Measurements from ENCODE around the gene TTLL8.

TTLL8 gene

DNA sequence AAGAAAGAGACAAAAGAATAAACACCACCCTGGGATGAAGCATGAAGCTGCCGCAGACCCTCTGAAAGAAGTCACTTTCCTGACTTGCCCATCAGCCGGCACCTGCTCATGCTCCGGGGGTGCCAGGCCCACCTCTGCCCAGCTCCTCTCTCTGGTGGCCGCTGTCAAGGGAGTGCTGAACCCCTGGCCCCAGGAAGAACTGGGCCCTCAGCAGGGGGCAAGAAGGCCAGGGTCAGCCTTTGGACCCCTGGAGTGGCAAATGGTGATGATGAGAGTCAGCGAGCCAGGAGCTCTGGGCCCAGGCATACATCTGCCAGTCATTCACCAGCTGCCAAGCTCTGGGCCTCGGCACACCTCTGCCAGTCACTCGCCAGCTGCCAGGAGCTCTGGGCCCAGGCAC lies 17.4 kb downstream of the TTLL8 start:
- DNase-seq, result no peak

DNA sequence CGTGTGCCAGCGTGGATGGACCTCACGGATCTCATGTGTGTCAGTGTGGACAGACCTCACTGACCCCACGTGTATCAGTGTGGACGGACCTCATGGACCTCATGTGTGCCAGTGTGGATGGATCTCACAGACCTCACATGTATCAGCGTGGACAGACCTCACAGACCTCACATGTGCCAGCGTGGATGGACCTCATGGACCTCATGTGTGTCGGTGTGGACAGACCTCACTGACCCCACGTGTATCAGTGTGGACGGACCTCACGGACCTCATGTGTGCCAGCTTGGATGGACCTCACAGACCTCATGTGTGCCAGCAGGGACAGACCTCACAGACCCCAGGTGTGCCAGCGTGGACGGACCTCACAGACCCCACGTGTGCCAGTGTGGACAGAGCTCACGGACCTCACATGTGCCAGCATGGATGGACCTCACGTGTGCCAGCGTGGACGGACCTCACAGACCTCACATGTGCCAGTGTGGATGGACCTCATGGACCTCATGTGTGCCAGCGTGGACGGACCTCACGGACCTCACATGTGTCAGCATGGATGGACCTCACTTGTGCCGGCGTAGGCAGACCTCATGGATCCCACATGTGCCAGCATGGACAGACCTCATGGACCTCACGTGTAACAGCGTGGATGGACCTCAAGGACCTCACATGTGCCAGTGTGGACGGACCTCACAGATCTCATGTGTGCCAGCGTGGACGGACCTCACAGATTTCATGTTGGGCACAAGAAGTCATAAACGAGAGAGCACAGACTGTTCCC lies 18.2 kb downstream of the TTLL8 start:
- DNase-seq, result no peak

DNA sequence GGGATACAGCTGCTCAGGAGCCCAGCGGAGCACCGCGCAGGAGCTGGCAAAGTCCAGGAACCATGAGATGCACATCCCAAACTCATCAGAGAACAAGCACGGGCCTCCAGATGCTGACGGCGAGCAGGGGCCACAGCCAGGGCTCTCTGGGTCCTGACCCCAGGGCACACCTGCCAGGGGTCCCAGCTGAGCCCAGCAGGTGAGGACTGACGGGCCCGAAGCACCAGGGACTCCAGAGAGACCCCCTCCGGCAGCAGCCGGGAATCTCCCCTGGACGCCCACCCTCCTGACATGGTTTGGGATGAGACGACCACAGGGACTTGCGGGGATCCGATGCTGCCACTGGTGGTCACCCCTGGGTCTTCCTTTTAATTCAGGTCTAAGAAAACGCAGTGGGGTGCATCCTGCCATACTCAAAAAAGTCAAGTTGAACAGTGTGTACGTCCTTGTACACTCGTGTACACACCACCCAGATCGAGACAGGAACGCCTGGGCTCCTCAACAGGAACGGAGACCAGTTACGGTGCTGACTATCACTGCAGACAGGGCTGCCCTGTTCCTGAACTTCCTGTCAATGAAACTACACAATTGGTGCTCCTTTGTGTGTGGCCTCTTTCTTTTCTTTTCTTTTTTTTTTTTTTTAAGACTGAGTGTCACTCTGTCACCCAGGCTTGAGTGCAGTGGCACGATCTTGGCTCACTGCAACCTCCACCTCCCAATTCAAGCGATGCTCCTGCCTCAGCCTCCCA lies 21.9 kb downstream of the TTLL8 start:
- DNase-seq, result no peak

DNA sequence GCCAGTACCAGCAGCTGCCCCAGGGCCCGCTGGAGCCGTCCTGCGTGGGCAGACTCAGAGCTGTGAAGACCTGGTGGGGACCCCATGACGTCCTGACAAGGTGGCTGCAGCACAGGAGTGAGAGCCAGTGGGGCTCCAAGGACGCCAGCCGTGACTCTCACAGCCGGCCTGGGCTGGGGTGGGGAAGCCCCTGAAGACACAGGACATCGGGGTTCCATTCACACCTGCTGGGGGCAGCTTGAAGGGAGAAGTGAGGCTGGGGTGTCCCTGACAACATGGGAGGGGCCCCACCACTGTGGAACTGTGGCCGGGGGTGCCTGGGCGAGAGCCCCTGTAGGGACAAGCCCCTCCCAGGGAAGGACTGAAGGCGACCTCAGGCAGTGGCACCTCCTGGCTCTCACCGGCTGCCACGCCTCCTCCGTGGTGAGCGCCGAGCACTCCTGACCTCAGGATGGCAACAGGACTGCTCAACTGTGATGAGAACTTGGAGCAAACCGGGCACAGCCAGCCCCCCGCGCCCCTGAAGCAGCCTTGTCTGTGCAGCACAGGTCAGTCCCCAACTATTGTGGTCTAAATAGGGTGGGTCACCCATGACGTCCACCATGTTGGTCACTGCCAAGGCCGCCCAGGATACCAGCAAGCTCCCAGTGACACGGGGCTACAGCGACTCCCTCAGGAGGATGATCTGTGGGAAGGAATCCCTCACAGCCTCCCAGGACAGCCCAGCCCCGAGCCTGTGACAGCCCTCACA lies 22.8 kb downstream of the TTLL8 start:
- DNase-seq, result no peak

DNA sequence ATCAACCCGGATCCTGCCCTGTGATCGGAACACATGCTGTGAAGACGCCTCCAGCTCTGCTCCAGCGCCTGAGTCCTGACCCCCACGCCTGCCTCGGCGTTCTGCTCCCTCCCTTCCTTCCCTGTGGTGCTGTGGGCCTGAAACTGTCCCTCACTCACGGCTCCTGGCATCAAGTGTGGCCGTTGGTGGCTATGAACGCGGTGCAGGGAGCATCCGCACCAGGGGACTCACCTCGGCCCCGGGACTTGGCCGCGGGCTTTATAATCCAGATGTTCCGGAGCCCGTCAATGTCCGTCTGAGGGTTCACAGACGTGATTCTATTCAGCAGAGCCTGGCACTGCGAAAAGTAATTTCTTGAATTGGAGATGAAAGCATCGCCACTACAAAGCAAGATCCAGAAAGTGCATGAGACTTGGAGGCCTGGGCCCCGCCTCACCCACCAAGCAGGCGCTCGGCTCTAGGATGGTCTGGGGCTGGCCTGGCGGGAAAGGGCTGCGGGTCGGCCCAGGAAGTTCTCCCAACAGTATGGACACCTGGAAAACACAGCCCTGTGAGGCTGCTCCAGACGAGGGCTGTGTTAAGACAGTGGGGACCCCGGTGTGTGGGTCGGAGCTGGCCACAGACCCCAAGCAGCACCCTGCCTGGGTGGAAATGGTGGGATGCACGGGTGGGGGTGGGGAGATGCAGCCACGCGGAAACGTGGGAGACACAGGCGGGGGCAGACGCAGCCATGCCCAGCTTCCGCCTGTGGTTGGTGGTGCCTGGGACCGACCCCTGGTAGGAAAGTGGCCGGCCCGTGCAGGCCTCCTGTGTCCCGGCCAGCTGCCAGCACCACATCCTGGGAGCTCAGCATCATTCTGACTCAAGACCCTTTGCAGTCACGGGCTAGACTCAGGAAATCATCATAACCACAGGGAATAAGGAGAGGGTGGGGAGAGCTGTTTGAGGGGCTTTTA lies 23.7 kb downstream of the TTLL8 start:
- no peak for DNase-seq

DNA sequence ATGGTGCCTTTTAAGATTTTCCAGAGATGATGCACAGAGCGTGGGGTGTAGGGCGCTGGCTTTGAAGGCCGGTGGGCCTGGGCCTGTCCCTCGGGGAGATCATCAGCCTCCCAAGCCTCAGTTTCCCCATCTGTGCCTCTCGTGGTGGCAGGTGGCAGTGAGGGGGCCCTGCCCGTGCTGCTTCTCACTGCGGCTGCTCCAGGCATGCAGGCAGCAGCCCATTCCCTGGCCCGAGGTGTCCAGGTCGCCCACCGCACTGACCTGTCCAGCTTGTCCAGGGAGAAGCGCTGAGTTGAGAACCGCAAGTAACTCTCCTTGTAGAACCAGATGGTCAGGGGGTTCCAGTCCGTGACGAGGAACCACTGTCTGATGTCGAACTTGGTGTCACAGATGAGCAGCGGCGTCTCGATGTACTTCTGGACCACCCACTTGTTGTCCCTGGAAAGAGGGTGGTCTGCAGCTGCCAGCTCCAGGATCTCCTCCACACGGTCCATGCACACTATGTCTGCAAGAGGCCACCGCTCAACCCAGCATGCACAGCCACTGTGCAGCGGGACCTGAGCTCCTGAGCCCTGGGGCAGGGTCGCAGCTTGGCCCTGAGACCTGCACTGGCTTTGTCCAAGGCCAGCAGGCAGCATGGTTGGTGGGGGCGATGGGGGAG lies 25.0 kb downstream of the TTLL8 start:
- no peak for DNase-seq

DNA sequence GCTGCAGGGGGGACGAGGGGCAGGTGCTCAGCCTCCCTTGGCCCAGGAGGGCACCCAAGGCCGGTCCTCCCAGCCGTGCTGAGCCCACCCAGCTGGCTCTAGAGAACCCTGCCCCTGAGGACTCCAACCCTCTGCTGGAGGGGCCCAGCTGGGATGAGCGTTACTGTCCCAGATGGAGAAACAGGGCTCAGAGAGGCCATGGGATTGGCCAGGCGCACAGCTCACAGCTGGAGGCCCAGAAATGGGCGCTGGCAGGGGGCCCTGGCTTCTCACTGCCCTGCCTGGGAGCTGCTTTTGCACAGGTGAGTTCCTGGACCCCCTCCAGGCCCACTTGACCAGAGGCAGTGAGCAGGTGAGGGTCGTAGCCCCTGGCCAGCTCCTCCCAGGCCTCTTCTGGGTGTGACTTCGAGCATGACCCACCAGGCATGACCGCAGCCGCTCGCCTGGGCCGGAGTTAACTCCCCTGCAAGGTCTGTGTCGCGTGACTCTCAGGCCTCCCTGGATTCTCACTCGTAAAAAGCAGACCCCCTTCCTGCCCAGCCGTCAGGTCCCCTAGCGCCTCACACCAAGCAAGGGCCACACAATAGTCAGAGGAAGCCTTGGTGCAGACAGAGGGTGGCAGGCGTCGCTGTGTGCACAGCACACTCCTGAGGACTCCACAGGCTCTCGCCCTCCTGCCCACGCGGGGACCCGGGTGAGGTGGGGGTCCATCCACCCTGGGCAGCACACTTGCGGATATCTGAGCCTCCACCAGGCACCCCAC lies 25.8 kb downstream of the TTLL8 start:
- no peak for DNase-seq

DNA sequence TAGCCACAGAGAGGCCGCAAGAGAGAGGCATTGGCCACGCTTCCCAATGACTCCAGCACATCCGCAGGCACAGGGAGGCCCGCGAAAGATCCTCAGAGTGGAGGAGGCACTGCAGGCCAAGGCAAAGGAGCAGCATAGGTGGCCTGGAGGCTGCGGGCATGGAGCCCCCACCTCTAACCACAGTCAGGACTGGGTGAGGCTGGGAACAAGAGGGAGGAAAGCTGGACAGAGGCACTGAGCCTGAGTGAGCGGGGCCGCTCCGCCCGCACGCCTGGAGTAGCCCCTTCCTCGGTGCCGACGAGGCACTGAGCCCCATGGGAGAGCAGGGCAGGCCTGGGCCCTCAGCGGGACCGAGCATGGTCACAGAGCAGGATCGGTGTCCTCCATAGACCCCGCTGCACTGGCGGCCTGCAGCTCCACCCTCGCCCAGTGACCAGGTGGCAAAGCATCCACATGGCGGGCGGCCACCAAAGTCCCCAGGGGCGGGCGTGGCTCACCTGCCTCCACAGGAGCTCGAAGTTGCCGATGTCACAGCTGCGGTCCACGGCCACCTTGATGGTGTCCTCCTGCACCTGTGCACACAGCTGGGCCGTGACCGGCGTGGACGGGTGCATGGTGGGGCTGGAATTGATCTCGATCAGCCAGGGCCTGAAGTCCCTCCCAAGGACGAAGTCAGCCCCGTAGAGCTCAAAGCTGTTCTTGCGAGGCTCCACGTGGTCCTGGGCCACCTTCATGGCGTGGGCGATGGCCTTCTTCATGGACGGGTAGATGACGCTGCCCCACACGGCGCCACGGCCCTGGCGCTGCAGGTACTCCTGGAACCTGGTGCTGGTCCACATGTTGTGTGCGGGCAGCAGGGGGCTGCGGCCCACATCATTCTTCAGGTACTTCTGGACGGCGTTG lies 26.7 kb downstream of the TTLL8 start:
- no peak for DNase-seq

DNA sequence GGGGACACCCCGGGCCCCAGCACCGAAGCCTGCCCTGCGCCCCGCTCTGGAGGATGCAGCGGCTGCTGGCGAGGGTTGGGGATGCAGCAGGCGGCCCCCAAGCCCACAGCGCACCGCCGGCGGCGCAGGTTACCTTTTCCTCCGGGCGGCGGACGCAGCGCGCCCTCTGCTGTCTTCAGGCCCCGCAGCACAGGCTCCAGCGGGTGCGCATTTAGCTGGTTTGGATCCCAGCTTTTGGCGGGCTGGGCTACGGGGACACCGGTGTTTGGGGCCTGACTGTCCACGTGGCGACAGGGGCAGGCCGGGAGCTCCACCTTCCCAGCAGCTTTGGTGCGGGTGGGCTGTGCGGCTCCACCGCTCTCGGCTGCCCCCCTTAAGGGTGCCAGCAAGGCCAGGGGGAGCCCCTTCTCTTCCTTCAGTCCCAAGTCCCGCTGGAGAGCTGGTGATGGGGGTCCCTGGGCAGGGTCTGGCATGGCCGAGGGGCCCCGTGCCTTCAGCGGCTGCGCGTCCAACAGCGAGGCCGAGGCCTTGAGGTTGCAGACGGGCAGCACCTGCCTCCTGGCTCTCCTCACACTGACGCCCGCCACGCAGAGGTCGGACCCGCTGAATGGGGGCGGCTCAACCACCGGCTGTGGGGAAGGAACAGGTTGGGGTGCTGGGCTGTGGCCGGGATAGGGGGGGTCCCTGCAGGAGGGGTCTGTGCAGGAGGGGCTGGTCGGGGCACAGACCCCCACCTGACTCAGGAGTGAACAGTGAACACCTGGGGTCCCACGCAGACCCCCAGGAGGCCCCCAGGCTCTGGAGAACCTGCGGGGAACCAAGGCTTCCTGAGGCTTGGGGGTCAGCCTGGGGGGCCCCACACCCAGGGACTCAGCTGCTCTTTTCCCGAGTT lies 27.6 kb downstream of the TTLL8 start:
- DNase-seq, result no peak

DNA sequence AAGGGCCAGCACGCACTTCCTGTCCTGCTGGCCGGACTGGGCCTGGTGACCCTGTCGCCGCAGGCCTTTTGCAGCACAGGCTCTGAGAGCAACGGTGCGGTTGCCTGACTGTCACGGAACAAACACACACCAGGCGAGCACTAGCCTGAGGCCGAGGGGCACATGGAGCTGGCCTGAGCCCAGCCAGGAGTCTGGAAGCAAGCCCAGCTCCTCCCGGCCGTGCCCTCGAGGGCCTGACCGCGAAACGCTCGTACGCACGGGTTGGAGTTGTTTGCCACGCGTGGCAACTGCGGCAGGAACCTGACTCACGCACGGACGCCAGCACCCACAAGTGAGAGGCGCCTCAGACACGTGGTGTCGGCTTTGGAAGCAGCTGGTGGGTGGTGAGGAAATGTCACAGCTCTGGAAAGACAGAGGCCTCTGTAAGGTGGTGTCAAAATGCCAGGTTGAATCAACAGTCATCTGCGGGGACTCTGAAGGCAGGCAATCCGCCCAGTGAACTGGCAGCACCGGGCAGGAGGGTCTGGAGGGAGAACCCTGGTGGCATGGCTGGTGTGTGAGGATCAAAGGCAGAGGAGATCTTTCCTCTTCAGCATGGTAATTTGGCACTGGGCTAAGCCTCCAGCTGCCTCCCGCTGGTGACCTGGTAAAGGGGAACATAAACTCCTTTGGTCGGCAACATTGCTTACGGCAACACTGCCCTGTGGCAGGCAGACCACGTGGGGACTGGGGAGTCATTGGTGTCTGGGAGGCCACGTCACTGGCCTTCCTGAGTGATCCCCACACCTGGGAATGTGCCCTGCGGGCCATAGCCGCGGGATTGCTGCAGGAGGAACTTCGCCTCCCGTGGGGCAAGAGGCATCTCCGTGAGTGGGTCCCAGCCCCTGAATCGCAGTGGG lies 30.2 kb downstream of the TTLL8 start:
- DNase-seq, result no peak

DNA sequence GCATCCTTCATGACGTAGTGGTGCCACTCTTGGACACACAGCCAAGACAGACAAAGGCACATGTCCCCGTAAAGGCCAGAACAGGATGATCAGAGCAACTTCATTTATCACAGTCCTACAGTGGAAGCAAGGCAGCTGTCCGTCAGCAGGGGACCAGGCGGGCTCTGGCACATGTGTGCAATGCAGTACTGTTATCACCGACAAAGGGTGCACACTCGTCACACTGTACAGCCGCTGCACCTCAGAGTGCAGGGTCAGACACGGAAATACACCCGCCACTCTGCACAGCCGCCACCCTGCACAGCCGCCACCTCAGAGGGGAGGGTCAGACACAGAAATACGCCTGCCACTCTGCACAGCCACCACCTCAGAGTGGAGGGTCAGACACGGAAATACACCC lies 32.1 kb downstream of the TTLL8 start:
- DNase-seq, result no peak

DNA sequence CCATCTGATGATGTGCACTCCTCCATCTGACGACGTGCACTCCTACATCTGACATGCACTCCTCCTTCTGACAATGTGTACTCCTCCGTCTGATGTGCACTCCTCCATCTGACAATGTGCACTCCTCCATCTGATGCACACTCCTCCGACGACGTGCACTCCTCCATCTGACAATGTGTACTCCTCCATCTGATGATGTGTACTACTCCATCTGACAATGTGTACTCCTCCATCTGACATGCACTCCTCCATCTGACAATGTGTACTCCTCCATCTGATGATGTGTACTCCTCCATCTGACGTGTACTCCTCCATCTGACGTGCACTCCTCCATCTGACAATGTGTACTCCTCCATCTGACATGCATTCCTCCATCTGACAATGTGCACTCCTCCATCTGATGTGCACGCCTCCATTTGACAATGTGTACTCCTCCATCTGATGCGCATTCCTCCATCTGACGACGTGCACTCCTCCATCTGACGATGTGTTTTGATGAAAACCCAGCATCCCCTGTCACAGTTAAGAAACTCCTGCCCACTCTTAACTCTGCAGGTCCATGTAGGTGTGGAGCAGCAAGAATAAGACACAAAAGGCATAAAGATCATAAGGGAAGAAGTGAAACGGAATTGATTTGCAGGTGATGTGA lies 35.8 kb downstream of the TTLL8 start:
- no peak for DNase-seq

DNA sequence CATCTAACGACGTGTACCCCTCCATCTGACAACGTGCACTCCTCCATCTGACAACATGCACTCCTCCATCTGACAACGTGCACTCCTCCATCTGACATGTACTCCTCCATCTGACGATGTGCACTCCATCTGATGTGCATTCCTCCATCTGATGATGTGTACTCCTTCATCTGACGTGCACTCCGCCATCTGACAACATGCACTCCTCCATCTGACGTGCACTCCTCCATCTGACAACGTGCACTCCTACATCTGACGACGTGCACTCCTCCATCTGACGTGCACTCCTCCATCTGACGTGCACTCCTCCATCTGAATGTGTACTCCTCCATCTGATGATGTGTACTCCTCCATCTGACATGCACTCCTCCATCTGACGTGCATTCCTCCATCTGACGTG lies 37.5 kb downstream of the TTLL8 start:
- DNase-seq, result no peak

DNA sequence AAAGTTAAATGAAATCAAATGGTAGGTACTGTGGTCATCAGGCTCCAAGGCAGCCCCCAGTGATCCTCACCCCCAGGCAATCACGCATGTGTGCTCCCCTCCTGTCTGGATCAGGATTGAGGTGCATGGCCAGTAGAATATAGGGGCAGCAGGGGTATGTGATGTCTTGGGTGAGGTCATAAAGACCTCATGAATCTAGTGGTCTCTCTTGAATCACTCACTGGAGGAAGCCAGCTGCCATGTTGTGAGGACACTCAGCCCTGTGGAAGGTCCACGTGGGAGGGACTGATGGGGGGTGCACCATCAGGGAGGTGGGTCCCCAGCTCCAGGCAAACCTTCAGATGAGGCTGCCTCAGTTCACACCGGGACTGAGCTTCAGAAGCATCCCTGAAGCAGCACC lies 38.8 kb downstream of the TTLL8 start:
- DNase-seq, result no peak

DNA sequence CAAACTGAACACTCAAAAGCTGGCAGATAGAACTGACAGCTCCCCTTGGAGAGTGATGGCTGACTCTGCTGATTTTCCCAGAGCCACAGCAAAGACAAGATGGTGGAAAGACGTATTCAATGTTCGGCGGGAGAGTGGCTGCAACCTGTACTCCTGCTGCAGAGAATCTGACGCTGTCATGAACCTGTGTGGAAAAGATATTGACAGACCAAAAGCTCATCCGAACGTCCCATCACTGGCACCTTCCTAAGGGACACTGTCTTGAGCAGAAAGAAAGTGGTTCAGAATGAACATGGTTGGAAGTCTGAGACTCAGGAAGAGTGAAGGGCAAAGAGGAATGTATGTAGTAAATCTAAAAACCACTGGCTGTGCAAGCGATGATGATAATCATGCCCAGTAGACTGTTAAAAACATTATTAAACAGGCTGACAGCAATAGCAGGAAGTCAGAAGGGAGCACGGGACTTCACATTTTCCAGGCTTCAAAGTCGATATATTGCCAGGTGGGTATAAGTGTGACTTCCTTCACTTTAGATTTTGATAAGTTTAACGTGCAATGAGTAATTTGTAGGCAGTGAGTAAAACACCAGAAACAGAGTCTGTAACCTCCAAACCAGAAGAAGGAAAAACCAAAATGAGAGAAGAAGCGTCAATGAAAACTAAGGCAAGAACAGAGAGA lies 39.4 kb downstream of the TTLL8 start:
- DNase-seq, result no peak

DNA sequence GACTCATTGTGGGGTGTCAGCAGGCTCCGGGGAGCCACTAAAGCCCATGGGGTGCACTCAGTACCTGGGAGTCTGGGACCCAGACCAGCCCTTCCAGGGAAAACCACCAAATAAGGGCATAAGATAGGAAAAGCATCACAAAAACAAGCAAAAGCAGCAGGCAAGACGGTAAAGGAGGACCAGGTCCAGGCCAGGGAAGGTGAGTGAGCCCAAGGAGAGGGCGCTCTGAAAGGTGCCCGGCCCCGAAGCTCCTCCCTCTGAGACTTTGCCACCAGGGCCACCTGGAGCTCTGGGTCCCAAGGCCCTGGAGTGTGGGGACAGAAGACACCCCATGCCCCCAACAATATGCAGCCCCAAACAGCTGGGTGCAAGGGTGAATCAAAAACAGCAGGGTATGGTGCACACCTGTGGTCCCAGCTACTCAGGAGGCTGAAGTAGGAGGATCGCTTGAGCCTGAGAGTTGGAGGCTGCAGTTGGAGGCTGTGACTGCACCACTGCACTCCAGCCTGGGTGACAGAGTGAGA lies 40.3 kb downstream of the TTLL8 start:
- no peak for DNase-seq
